CD14-positive monocyte (primary cell): ENCODE results near the gene GOLGA3. TPM values are rescaled to one million over a fixed set of nuclear protein-coding genes. Genes with fewer than 3 reads are reported as not detected.

Source experiments
- DNase-seq, 3 donors: peaks; one replicate each; pipeline ENCODE4 v3.0.0-alpha.2; 2011 to 2022
- H2AFZ ChIP-seq: 2 replicates; pipeline ENCODE4 v1.6.0; 2012; ENCODE audit warnings: mild to moderate bottlenecking, low read depth, low read length, inconsistent platforms; ENCODE audit not compliant: insufficient read depth, poor library complexity, severe bottlenecking
- H3K27ac ChIP-seq, 2 donors: 1 replicate in 1 of 2; 2 replicates in 1 of 2; pipeline ENCODE4 v1.5.1; 2012 to 2013; ENCODE audit warnings: low read length in 2 of 2, control low read depth in 1 of 2, inconsistent platforms in 1 of 2, low read depth in 1 of 2, mild to moderate bottlenecking in 1 of 2
- H3K27me3 ChIP-seq, 2 donors: one replicate each; pipeline versions ENCODE4 v1.6.0 to v1.6.1; 2011 to 2013; ENCODE audit warnings: low read length in 2 of 2; ENCODE audit not compliant: control insufficient read depth in 2 of 2, insufficient read depth in 2 of 2
- H3K36me3 ChIP-seq, 2 donors: replicated peaks in 1 of 2; 1 replicate in 1 of 2; 2 replicates in 1 of 2; pipeline versions ENCODE4 v1.5.1 to v1.6.1; 2012 to 2013; ENCODE audit warnings: low read length in 2 of 2, control low read depth in 1 of 2, inconsistent platforms in 1 of 2, mild to moderate bottlenecking in 1 of 2; ENCODE audit not compliant: insufficient read depth in 2 of 2, control insufficient read depth in 1 of 2
- H3K4me1 ChIP-seq, 2 donors: 1 replicate in 1 of 2; 2 replicates in 1 of 2; pipeline versions ENCODE4 v1.5.1 to v1.6.1; 2012 to 2013; ENCODE audit warnings: low read length in 2 of 2, control low read depth in 1 of 2, inconsistent platforms in 1 of 2, mild to moderate bottlenecking in 1 of 2, moderate library complexity in 1 of 2; ENCODE audit not compliant: insufficient read depth in 2 of 2, control insufficient read depth in 1 of 2
- H3K4me2 ChIP-seq: replicated peaks from 2 replicates; pipeline ENCODE3; 2012; ENCODE audit warnings: low read length, moderate library complexity, mild to moderate bottlenecking; ENCODE audit not compliant: poor library complexity, severe bottlenecking; ENCODE audit errors: extremely low read depth
- H3K4me3 ChIP-seq, 3 experiments: fragments of 200-600 bp in 1 of 3; sonication (generic) in 1 of 3; replicated peaks in 1 of 3; 1 replicate in 2 of 3; 2 replicates in 1 of 3; pipeline ENCODE4 v1.5.1; 2011 to 2013; ENCODE audit warnings: low read length in 3 of 3, mild to moderate bottlenecking in 3 of 3, control low read depth in 2 of 3, low read depth in 2 of 3, inconsistent platforms in 1 of 3, moderate library complexity in 1 of 3
- H3K79me2 ChIP-seq: 2 replicates; pipeline ENCODE4 v1.6.0; 2012; ENCODE audit warnings: mild to moderate bottlenecking, control low read depth, inconsistent platforms, low read length, moderate library complexity; ENCODE audit not compliant: insufficient read depth
- H3K9ac ChIP-seq: 2 replicates; pipeline ENCODE4 v1.6.0; 2017; ENCODE audit warnings: low read length, mild to moderate bottlenecking; ENCODE audit not compliant: insufficient read depth, poor library complexity, severe bottlenecking
- H3K9me3 ChIP-seq, 2 donors: replicated peaks in 1 of 2; 1 replicate in 1 of 2; 2 replicates in 1 of 2; pipeline versions ENCODE4 v1.5.1 to v1.6.1; 2012 to 2013; ENCODE audit warnings: low read length in 2 of 2, control low read depth in 1 of 2; ENCODE audit not compliant: control insufficient read depth in 1 of 2, insufficient read depth in 1 of 2
- H4K20me1 ChIP-seq: 2 replicates; pipeline ENCODE4 v1.6.0; 2012; ENCODE audit warnings: mild to moderate bottlenecking, low read length, control low read depth, moderate library complexity; ENCODE audit not compliant: insufficient read depth
- H3K27ac Mint-ChIP-seq, 7 donors: one replicate each; pipeline ENCODE4 v1.8.0; 2020; ENCODE audit warnings: mild to moderate bottlenecking in 7 of 7, mixed read lengths in 7 of 7, moderate library complexity in 6 of 7, inconsistent platforms in 2 of 7
- H3K27me3 Mint-ChIP-seq, 3 donors: one replicate each; pipeline ENCODE4 v1.8.0; 2021 to 2022; ENCODE audit warnings: low read depth in 3 of 3, mild to moderate bottlenecking in 3 of 3, mixed read lengths in 3 of 3, moderate library complexity in 3 of 3, inconsistent platforms in 1 of 3
- H3K36me3 Mint-ChIP-seq, 2 donors: one replicate each; pipeline ENCODE4 v1.8.0; 2020; ENCODE audit warnings: mixed read lengths in 2 of 2, inconsistent platforms in 1 of 2, mild to moderate bottlenecking in 1 of 2
- H3K4me1 Mint-ChIP-seq: one replicate; pipeline ENCODE4 v1.8.0; 2020; ENCODE audit warnings: mild to moderate bottlenecking, mixed read lengths
- H3K4me3 Mint-ChIP-seq, 2 donors: one replicate each; pipeline ENCODE4 v1.8.0; 2020; ENCODE audit warnings: mild to moderate bottlenecking in 2 of 2, mixed read lengths in 2 of 2, moderate library complexity in 1 of 2
- H3K9me3 Mint-ChIP-seq, 7 donors: one replicate each; pipeline ENCODE4 v1.8.0; 2020 to 2022; ENCODE audit warnings: mixed read lengths in 7 of 7, mild to moderate bottlenecking in 6 of 7, moderate library complexity in 6 of 7, inconsistent platforms in 2 of 7
- WGBS: methylation state at CpG from one replicate; pipeline ENCODE4 v1.1.5; 2013; ENCODE audit warnings: missing lambda C conversion rate; ENCODE audit not compliant: insufficient coverage; 5-methylcytosine and 5-hydroxymethylcytosine counted together
- intact Hi-C, 2 donors: fragments of 100-400 bp; cut with micrococcal nuclease; formaldehyde crosslinking; loops; one replicate each; pipeline versions ENCODE4 v1.15.0 to v1.15.1; 2023
- polyA plus RNA-seq, 3 donors: library from polyadenylated mRNA; depleted of rRNA in 1 of 3; unstranded in 2 of 3; stranded (reverse) in 1 of 3; fragments of 300-500 nt in 2 of 3; fragments of >200 nt in 1 of 3; fragmentation: Illumina TruSeq in 2 of 3; gene quantifications; 1 replicate in 2 of 3; 2 replicates in 1 of 3; pipeline ENCODE4 v1.2.3, GENCODE V29; 2012 to 2021
- TF ChIP-seq, protein P1 (sequence below): fragments of 200-600 bp; IDR thresholded peaks from one replicate; pipeline ENCODE4 v1.8.0; 2022; ENCODE audit warnings: antibody characterized with exemption, mild to moderate bottlenecking

GOLGA3 gene
- polyA plus RNA-seq, 3 donors: 1.2 to 12.0 (median 2.4) TPM

DNA sequence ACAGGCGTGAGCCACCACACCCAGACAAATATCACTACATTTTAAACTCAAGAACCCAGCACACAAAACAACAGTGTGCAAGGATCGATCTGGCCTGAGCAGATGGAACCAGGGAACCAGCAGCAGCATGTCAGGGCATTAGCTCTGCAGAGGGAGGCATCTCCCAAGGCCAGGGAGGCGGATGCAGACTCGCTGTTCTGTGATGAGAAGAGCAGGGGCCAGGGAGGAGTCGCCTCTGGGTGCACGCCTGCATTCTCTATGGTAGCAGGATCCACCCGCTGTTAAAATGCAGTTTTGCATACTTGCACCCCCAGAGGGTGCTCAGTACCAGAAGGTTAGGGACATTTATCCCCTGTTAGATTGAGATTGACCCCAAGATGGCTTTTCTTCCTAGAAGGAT, 100.2 kb downstream of the GOLGA3 start:
- Histone ChIP-seq H3K36me3 (peaks cover 91 to 96% of the 10 kb centered on the region in 2 donors), H3K27me3 (no peaks in the 10 kb centered on the region), H3K4me3 (no peak overlapping the region), H4K20me1 (peaks cover 4% of the 10 kb centered on the region), H2AFZ (no peak overlapping the region), H3K4me1 (no peaks in the 10 kb centered on the region), H3K27ac (no peak overlapping the region), H3K79me2 (no peaks in the 10 kb centered on the region), H3K9me3 (no peaks in the 10 kb centered on the region), H3K9ac (no peak overlapping the region), H3K4me2 (no peak overlapping the region)
- TF ChIP-seq, protein P1, sequence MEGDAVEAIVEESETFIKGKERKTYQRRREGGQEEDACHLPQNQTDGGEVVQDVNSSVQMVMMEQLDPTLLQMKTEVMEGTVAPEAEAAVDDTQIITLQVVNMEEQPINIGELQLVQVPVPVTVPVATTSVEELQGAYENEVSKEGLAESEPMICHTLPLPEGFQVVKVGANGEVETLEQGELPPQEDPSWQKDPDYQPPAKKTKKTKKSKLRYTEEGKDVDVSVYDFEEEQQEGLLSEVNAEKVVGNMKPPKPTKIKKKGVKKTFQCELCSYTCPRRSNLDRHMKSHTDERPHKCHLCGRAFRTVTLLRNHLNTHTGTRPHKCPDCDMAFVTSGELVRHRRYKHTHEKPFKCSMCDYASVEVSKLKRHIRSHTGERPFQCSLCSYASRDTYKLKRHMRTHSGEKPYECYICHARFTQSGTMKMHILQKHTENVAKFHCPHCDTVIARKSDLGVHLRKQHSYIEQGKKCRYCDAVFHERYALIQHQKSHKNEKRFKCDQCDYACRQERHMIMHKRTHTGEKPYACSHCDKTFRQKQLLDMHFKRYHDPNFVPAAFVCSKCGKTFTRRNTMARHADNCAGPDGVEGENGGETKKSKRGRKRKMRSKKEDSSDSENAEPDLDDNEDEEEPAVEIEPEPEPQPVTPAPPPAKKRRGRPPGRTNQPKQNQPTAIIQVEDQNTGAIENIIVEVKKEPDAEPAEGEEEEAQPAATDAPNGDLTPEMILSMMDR: no peak
- H3K4me1 Mint-ChIP-seq: no peaks in the 10 kb centered on the region
- H3K36me3 Mint-ChIP-seq: peaks cover 86 to 95% of the 10 kb centered on the region in 2 donors
- H3K27me3 Mint-ChIP-seq: no peaks in the 10 kb centered on the region
- intact Hi-C loops: no loop called here
- H3K4me3 Mint-ChIP-seq: no peak overlapping the region
- DNase-seq: no peak
- no peak overlapping the region for H3K27ac Mint-ChIP-seq
- 100% methylated on average over 7 of the region's 7 CpGs for WGBS
- peaks cover 0 to 7% (median 0%) of the 10 kb centered on the region in 7 donors for H3K9me3 Mint-ChIP-seq

DNA sequence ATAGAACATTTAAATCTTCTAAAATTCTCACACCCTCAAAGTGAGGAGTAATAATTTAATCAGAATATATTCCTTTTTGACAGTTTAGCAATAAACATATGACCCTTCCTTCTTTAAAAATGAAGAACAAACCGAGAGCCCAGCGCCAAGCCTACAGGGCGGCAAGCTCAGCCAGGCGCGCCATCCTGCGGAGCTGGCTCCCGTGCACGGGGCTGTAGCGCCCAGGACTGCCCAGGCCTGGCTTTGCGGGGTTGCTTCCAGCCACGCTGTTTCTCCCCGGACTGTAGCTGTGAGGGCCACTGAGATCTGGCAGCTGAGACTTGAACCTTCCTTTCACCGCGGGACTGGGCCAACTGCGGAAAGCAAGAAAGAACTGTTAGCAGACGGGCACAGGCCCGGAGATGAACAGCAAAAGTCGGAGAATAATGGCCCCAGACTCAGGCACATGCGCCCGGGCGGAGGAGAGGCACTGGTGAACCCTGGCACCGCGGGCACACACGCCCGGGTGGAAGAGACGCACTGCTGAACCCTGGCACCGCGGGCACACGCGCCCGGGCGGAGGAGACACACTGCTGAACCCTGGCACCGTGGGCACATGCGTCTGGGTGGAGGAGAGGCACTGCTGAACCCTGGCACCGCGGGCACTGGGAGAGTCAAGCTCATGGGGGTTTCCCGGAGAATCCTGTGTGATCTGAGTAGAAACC, 101.4 kb downstream of the GOLGA3 start:
- Histone ChIP-seq H4K20me1 (peaks cover 4% of the 10 kb centered on the region), H3K79me2 (no peaks in the 10 kb centered on the region), H3K9me3 (no peaks in the 10 kb centered on the region), H3K4me2 (no peak overlapping the region), H3K4me3 (no peak overlapping the region), H3K27ac (no peak overlapping the region), H3K27me3 (no peaks in the 10 kb centered on the region), H3K9ac (no peak overlapping the region), H2AFZ (no peak overlapping the region), H3K36me3 (peaks cover 87 to 96% of the 10 kb centered on the region in 2 donors), H3K4me1 (no peaks in the 10 kb centered on the region)
- no peak overlapping the region for H3K4me3 Mint-ChIP-seq
- TF ChIP-seq, protein P1: no peak
- H3K27me3 Mint-ChIP-seq: no peaks in the 10 kb centered on the region
- H3K36me3 Mint-ChIP-seq: peaks cover 81 to 94% of the 10 kb centered on the region in 2 donors
- no peak overlapping the region for H3K27ac Mint-ChIP-seq
- H3K9me3 Mint-ChIP-seq: peaks cover 0 to 7% (median 0%) of the 10 kb centered on the region in 7 donors
- H3K4me1 Mint-ChIP-seq: no peaks in the 10 kb centered on the region
- WGBS: 95% methylated on average over 37 of the region's 37 CpGs
- intact Hi-C loops: no loop called here
- peak in 1 of 3 donors; percentile 2 for DNase-seq
